ENCODE measurements around the gene CKB. TPM values are rescaled to one million over a fixed set of nuclear protein-coding genes. Genes with fewer than 3 reads are reported as not detected.
A peak's percentile ranks its signal among the peaks of the same experiment; 100 is the strongest.

Gene CKB
- total and polyA plus RNA-seq, 4 donors = 9.0 to 32.9 (median 20.4) TPM

DNA sequence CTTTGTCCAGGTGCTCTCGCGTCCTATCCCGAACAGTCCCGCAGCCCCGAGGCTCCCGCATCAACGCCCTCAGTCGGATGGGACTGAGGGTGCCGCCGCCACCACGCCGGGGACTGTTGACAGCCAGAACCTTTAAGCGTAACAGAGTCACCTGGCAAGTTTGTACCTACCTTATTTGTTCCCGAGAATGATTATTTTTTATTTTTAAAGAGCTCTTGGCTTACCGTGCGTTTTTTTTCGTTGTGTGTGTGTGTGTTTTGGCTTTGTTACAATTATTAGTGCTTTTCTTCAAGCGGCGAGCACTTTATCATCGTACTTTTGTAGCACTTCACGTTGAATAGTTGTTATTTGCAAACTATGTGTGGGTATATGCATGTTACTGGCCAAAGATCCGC, 40.6 kb upstream of the CKB start:
- H3K36me3 ChIP-seq (ENCODE audit: control insufficient read depth in 4 of 4, insufficient read depth in 3 of 4, low read depth in 1 of 4, low read length in 3 of 4) = peaks cover 3 to 14% (median 6%) of the 10 kb centered on the region in 4 donors
- DNase-seq (ENCODE audit: low spot score) = no peak
- peak overlapping the region; percentile 23 to 73 for H3K9ac ChIP-seq (ENCODE audit: low read depth in 1 of 2, low read length in 2 of 2)
- peak overlapping the region; percentile 88 to 94 for H3K27ac ChIP-seq (ENCODE audit: low read depth in 1 of 2, low read length in 2 of 2)
- peaks cover 2 to 49% (median 39%) of the 10 kb centered on the region in 4 donors for H3K4me1 ChIP-seq (ENCODE audit: control insufficient read depth in 4 of 4, insufficient read depth in 4 of 4, low read length in 3 of 4)
- H3K27me3 ChIP-seq (ENCODE audit: control insufficient read depth in 4 of 4, insufficient read depth in 4 of 4, low read length in 3 of 4) = no peaks in the 10 kb centered on the region
- no peaks in the 10 kb centered on the region for H3K9me3 ChIP-seq (ENCODE audit: control insufficient read depth in 4 of 4, low read length in 3 of 4)
- TF ChIP-seq, protein P1, sequence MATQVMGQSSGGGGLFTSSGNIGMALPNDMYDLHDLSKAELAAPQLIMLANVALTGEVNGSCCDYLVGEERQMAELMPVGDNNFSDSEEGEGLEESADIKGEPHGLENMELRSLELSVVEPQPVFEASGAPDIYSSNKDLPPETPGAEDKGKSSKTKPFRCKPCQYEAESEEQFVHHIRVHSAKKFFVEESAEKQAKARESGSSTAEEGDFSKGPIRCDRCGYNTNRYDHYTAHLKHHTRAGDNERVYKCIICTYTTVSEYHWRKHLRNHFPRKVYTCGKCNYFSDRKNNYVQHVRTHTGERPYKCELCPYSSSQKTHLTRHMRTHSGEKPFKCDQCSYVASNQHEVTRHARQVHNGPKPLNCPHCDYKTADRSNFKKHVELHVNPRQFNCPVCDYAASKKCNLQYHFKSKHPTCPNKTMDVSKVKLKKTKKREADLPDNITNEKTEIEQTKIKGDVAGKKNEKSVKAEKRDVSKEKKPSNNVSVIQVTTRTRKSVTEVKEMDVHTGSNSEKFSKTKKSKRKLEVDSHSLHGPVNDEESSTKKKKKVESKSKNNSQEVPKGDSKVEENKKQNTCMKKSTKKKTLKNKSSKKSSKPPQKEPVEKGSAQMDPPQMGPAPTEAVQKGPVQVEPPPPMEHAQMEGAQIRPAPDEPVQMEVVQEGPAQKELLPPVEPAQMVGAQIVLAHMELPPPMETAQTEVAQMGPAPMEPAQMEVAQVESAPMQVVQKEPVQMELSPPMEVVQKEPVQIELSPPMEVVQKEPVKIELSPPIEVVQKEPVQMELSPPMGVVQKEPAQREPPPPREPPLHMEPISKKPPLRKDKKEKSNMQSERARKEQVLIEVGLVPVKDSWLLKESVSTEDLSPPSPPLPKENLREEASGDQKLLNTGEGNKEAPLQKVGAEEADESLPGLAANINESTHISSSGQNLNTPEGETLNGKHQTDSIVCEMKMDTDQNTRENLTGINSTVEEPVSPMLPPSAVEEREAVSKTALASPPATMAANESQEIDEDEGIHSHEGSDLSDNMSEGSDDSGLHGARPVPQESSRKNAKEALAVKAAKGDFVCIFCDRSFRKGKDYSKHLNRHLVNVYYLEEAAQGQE (IDR thresholded peaks at IDR 0.05) = no peak
- TF ChIP-seq RAD21 (IDR thresholded peaks at IDR 0.05) (no peak), YY1 (IDR thresholded peaks at IDR 0.05) (no peak), RXRA (IDR thresholded peaks at IDR 0.05) (no peak), SP1 (IDR thresholded peaks at IDR 0.05) (no peak), EGR1 (IDR thresholded peaks at IDR 0.05; ENCODE audit: low read depth in 2 of 2) (no peak), TAF1 (conservative IDR thresholded peaks at IDR 0.05) (no peak), HNF4G (IDR thresholded peaks at IDR 0.05) (no peak), GABPA (IDR thresholded peaks at IDR 0.05 in 1 of 2, conservative IDR thresholded peaks at IDR 0.05 in 1 of 2) (no peak), FOXA1 (IDR thresholded peaks at IDR 0.05) (no peak), JUND (IDR thresholded peaks at IDR 0.05) (no peak), HNF4A (conservative IDR thresholded peaks at IDR 0.05) (no peak)
- TF ChIP-seq, protein P2, sequence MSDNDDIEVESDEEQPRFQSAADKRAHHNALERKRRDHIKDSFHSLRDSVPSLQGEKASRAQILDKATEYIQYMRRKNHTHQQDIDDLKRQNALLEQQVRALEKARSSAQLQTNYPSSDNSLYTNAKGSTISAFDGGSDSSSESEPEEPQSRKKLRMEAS (IDR thresholded peaks at IDR 0.05) = no peak
- TF ChIP-seq, protein P3, sequence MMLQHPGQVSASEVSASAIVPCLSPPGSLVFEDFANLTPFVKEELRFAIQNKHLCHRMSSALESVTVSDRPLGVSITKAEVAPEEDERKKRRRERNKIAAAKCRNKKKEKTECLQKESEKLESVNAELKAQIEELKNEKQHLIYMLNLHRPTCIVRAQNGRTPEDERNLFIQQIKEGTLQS (IDR thresholded peaks at IDR 0.05) = no peak
- TF ChIP-seq, protein P4, sequence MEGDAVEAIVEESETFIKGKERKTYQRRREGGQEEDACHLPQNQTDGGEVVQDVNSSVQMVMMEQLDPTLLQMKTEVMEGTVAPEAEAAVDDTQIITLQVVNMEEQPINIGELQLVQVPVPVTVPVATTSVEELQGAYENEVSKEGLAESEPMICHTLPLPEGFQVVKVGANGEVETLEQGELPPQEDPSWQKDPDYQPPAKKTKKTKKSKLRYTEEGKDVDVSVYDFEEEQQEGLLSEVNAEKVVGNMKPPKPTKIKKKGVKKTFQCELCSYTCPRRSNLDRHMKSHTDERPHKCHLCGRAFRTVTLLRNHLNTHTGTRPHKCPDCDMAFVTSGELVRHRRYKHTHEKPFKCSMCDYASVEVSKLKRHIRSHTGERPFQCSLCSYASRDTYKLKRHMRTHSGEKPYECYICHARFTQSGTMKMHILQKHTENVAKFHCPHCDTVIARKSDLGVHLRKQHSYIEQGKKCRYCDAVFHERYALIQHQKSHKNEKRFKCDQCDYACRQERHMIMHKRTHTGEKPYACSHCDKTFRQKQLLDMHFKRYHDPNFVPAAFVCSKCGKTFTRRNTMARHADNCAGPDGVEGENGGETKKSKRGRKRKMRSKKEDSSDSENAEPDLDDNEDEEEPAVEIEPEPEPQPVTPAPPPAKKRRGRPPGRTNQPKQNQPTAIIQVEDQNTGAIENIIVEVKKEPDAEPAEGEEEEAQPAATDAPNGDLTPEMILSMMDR (IDR thresholded peaks at IDR 0.05; ENCODE audit: low read depth, low read length, missing input control) = no peak
- under 1% methylated on average over 22 of the region's 22 CpGs for WGBS
- H3K4me3 ChIP-seq (ENCODE audit: low read depth in 1 of 3, low read length in 3 of 3) = peak overlapping the region; percentile 82 to 98 (median 98)

DNA sequence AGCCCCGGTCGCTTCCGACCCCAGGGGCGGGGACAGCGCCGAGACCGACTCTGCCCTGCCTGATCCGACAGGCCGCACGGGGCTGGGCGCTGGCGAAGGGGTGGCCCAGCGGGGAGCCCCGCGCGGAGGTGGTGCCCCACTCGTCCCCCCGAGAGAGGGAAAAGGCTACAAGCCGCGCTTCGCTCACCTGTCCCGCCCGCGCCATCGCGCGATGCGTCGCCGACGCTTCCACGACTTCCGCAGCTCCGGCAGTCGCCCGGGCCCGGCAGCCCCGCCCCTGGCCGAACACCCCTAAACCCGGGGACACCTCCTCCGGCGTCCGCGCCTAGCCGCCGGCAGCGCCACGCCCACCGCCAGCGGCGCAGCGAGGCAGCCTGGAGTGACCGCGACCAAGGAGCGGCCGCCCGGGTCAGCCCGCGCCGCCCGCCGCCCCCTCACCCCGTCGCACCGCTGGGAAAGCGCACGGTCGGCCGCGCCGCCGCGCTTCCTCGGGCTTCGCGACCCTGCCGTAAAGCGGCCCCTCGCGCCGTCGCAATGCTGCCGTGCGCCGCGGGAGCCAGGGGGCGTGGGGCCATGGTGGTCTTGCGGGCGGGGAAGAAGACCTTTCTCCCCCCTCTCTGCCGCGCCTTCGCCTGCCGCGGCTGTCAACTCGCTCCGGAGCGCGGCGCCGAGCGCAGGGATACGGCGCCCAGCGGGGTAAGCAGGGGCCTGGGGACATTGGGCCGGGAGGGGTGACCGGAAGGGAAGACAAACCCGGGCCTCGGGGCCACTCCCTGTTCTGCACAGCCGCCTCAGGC, 40.0 kb upstream of the CKB start, which contains the start of the genes BAG5 and COA8:
Gene BAG5 (minus strand): TSS at position 229 of the 797 bp plus-strand sequence. CDS start 1,493 bp downstream, outside the sequence.
Gene COA8 (plus strand): TSS at position 532 of the 797 bp plus-strand sequence. CDS start 42 bp downstream, at position 574.
- under 1% methylated on average over 109 of the region's 109 CpGs for WGBS

More for the DNA sequence above, 40.0 kb upstream of the CKB start, which contains the start of the genes BAG5 and COA8:
- peaks cover 2 to 53% (median 39%) of the 10 kb centered on the region in 4 donors for H3K4me1 ChIP-seq (ENCODE audit: control insufficient read depth in 4 of 4, insufficient read depth in 4 of 4, low read length in 3 of 4)
- DNase-seq (ENCODE audit: low spot score) = peak; percentile 87
- no peaks in the 10 kb centered on the region for H3K9me3 ChIP-seq (ENCODE audit: control insufficient read depth in 4 of 4, low read length in 3 of 4)
- H3K27ac ChIP-seq (ENCODE audit: low read depth in 1 of 2, low read length in 2 of 2) = peak within 1 kb of the TSS; percentile 88 to 94
- peaks cover 2 to 17% (median 6%) of the 10 kb centered on the region in 4 donors for H3K36me3 ChIP-seq (ENCODE audit: control insufficient read depth in 4 of 4, insufficient read depth in 3 of 4, low read depth in 1 of 4, low read length in 3 of 4)
- peak within 1 kb of the TSS; percentile 23 to 73 for H3K9ac ChIP-seq (ENCODE audit: low read depth in 1 of 2, low read length in 2 of 2)
- no peaks in the 10 kb centered on the region for H3K27me3 ChIP-seq (ENCODE audit: control insufficient read depth in 4 of 4, insufficient read depth in 4 of 4, low read length in 3 of 4)
- TF ChIP-seq, protein P3 (IDR thresholded peaks at IDR 0.05) = no peak
- TF ChIP-seq JUND (IDR thresholded peaks at IDR 0.05) (no peak), GABPA (IDR thresholded peaks at IDR 0.05 in 1 of 2, conservative IDR thresholded peaks at IDR 0.05 in 1 of 2) (peak in 1 of 2 donors; percentile 53), HNF4A (conservative IDR thresholded peaks at IDR 0.05) (no peak), SP1 (IDR thresholded peaks at IDR 0.05) (no peak), RXRA (IDR thresholded peaks at IDR 0.05) (no peak)
- TF ChIP-seq, protein P5, sequence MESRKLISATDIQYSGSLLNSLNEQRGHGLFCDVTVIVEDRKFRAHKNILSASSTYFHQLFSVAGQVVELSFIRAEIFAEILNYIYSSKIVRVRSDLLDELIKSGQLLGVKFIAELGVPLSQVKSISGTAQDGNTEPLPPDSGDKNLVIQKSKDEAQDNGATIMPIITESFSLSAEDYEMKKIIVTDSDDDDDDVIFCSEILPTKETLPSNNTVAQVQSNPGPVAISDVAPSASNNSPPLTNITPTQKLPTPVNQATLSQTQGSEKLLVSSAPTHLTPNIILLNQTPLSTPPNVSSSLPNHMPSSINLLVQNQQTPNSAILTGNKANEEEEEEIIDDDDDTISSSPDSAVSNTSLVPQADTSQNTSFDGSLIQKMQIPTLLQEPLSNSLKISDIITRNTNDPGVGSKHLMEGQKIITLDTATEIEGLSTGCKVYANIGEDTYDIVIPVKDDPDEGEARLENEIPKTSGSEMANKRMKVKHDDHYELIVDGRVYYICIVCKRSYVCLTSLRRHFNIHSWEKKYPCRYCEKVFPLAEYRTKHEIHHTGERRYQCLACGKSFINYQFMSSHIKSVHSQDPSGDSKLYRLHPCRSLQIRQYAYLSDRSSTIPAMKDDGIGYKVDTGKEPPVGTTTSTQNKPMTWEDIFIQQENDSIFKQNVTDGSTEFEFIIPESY (IDR thresholded peaks at IDR 0.05) = no peak
- TF ChIP-seq, protein P2 (IDR thresholded peaks at IDR 0.05) = no peak
- H3K4me3 ChIP-seq (ENCODE audit: low read depth in 1 of 3, low read length in 3 of 3) = peak within 1 kb of the TSS; percentile 82 to 98 (median 98)

Data from liver (tissue), 9 donors.